Stimulated activated naive CD4-positive, alpha-beta T cell (primary cell): ENCODE data around the gene TAGLN3.

Source experiments
- DNase-seq, 6 experiments: peaks; one replicate each; lab custom pipeline; 2025; lab: John Stamatoyannopoulos, UW

The TAGLN3 gene

DNA sequence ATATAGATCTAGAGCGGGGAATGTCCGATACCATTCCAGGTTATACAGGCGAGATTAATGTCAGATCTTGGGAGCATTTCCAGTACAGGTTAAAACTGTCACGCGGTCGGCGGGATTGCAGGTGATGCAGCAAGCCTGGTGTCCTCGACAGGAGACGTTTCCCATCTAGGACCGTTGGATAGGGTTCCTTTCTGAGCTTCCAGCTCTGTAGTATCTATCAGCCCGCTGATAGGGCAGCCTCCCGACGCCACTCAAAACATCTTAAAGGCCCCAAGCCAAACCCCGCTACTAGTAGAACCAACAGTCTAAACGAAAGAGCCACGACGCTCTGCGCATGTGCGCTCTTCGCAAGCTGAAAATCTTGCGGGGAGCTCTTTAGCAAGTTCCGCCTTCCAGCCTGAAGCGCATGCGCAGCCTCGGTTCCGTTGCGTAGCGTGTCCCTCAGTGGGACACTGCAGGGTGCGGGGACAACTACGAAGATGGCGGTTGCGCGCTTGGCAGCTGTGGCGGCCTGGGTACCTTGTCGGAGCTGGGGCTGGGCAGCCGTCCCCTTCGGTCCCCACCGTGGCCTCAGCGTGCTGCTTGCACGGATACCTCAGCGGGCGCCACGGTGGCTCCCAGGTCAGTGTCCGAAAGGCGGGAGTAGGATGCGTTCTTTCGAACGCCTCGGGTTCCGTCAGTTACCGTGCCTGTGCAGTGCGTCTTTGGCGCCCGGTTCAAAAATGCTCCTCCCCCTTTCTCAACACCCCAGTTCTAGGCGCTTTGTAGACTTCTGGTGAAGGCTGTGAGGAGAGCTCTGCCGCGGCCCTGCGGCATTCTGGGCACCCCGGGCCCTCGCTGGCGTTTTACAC lies 19.9 kb upstream of the TAGLN3 start, which contains the start of gene ABHD10:
Gene ABHD10 (plus strand): TSS at position 444 of the 851 bp plus-strand sequence. CDS start 36 bp downstream, at position 480.
- DNase-seq = peak; percentile 86 to 96 (median 94)

DNA sequence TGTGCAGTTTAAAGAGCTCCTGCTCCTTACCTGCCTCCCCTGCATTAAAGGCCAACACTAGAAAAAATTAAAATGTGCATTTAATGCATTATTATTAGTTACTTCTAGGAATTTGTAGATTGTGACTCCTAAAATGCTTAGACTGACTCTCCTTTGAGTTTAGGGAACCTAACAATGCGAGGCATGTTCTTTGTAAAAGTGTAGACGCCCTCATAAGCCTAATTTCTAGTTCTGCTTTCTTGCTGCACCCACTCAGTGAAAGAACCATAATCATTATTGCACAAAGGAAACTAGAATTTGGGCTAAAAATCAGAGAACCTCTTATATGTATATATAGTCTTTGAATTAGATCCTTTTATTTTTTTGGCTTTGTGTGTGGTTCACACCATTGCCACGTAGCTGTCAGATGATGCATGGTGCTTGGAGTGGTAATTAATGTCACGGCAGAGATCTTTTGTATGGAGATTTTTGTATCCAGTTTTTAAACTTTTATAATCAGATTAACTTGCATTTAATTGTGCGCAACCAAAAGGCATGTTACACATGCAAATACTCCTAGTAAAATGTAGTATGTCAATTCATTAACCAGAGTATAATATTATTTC lies 19.2 kb upstream of the TAGLN3 start:
- peak in 2 of 6 experiments; percentile 41 to 47 for DNase-seq

DNA sequence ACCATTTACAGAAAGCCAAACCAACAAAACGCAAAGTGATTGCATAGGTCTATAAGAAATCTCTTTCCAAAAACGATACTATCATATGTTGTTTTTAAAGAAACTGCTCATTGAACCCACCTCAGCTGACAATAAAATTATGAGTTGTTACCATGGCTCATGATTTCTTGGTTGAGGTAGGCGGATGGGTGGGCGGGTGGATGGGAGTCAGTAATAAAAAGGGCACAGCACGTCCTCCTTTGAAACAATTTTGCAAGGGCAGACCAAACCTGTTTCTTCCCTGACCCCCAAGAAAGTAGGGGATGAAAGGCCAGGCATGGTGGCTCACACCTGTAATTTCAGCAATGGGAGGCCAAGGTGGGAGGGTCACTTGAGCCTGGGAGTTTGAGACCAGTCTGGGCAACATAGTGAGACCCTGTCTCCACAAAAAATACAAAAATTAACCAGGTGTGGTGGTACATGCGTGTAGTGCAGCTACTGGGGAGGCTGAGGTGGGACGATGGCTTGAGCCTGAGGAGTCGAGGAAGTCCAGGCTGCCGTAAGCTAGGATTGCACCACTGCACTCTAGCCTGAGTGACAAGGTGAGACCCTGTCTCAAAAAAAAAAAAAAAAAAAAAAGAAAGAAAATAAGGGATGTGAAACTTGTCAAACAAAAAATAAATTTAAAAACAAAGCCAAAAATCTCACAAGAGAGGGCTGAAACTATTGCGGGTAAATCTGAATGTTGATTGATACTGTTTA lies 17.8 kb upstream of the TAGLN3 start:
- DNase-seq = no peak

DNA sequence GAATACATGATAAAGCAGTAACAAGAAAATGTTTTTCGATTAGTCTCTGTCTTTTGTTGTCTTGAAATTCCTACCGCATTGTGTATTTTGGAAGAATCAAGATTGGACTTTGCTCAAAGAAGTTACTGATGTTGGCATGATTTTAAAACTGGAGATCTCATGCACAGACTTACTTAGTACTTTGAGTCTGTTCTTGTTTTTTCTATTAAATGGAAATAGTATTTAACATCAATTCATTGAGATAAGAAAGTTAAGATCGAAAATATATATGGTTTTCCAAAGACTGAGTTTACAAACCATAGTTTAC lies 17.3 kb upstream of the TAGLN3 start:
- no peak for DNase-seq

DNA sequence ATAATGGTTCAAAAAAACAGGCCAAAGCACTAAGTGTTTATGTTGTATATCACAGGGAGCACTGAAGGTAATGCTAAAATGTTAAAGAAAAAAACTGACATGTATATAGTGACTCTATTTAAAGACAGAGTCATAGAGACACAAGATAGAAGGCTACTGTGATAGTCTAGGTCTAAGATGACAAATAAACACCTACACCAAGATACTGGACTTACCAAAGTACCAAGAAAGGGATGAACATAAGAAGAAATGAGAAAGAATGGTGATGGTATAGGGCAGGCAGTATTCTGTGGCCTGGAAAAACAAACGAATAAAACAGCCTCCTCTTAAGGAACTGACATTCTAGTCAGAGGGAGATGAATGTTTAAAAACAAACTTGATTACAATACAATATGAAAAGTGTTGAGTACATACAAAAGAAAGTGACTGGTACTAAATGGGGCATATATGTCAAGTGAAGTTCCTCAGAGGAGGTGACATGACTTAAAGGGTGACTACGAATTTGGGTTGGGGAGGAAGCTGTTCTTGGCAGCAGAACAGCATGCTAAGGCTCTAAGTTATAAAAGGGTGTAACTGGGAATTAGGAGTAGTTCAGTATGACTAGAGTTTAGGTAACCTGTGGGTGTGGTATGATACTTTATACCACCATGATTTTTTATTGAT lies 14.0 kb upstream of the TAGLN3 start:
- no peak for DNase-seq

DNA sequence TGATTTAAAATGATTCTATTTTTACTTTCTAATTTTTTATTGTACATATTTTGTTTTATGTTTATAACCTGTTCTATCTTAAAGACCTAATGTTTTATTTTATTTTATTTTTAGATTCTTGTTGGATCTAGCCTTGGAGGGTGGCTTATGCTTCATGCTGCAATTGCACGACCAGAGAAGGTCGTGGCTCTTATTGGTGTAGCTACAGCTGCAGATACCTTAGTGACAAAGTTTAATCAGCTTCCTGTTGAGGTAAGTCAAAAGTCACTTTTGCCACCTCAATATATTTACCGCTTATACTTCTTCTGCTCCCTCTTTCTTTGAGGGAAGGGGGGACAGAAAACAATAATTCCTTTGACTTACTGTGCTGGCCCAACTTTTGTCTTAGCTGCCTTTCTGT lies 11.9 kb upstream of the TAGLN3 start:
- DNase-seq = no peak

DNA sequence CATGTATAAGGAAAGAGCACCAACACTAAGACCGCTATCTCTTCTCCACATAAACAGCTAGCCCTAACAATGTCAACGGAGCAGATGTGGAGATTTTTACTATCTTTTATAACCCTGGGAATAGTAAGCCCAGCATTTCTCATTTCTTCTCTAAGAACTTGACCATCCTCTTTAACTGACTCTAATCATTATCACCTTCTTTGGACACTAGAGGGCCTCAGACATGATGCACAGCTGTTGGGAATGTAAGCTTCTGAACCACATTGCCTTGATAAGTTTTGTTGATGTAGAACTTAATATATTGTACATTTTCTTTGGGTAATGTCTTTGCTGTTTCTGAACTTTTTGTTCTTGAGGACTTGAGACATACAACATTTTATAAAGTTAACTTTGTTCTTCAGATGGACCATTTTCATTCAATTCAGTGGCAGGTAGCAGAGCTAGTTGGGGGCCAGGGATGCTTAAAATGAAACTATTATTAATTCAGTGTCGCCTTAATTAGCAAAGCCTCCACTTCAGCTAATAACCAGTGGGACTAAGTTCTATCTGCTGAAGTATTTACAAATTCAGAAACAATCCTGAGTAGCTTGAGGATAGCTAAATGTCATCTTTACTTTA lies 9.6 kb upstream of the TAGLN3 start:
- DNase-seq = peak in 2 of 6 experiments; percentile 20

DNA sequence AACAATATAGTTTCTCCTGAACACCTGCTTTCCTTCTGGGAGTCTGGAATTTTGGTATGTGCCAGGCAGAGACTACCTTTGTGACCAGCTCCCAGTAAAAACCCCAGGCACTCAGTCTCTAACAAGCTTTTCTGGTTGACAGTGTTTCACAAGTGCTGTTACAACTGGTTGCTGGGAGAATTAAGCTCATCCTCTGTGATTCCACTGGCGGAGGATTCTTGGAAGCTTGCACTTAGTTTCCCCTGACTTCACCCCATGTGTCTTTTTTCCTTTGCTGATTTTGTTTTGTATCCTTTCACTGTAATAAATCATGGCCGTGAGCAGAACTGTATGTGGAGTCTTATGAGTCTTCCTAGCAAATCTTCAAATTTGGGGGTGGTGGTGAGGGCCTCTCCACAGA lies 5.7 kb upstream of the TAGLN3 start:
- no peak for DNase-seq

DNA sequence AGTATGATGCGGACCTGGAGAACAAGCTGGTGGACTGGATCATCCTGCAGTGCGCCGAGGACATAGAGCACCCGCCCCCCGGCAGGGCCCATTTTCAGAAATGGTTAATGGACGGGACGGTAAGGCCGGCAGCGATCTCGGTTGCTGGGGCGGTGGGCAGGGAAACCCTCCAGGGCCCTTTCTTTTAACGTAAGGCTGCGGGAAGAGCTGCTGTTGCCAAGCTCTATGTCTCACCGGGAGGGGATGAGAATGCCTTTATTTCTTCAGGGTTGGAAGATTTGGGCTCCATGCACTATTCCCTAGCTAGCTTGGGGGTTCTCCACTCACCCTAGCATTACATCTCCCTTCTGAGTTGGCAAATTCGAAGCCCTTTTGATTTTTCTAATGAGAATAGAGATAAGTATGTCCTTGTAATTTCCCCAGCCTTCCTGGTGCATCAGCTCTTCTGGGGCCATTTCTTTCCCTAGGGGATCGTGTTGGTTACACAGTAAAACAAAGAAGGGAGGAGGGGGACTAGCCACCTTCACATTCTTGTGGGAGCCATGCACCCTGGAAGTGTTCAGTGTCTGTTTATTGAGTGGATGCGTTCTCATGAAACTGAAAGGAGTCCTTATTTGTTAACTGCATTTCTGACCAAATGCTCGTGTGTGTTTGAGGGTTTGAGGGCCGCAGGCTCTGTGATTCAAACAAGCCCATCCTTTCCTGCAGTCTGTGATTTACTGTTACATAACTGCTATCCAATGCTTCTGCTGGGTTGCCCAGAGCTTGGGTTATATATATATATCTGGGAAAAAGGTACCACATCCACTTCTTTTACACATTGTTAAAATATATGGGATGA lies 982 bp downstream of the TAGLN3 start:
- no peak for DNase-seq

DNA sequence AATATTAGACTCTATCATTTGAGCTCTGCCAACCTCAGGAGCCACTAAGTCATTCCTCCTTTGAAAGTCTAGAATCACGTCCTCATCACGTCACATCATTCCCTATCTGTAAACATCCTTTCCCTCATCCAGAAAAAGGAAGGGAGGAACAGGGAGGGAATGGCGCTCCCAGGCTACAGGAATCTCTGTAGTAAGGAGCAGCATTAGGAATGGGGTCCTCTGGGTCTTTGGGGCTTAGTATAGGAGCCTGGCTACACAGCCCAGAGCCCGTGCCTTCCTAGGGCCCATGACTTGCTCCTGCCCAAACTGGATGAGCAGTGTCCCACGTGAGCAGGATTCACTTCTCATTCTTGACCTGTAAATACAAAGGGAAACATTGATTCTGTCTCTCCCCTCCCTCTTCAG lies 1.6 kb downstream of the TAGLN3 start:
- no peak for DNase-seq

DNA sequence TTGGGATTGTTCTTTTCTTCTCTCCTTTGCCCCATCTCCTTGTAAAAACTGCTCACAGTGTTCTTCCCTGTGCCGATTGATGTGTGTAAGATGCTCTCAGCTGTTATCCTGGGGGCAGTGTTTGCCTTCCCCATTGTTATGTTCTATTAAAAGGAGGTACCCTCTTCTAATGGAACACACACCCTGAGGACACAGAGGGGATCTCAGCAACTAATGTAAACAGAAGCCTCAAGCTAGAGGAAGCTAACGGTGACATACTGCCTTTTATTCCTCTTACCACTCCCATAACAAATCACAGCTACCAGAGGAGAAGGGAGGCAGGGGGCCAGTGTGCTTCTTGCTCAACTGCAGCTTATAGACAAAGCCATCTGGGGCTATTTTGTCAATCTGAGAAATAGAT lies 2.2 kb downstream of the TAGLN3 start:
- no peak for DNase-seq

DNA sequence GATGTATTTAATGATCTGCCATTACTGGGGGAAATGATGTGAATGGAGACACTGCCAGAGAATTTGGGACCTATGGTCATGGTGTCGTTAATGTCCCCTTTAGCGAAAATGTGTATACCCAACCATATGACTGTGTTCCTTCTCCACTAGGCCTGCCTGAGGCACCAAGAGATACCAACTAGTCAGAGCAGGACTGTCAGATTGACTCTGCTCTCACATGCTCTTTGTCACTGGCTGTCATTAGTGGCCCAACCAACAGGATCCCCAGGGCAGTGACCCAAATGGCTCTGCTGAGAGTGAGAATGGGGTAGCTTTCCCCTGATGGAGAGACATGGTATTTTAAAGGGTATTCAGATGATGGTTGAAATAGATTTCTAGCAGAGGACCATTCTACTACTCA lies 2.8 kb downstream of the TAGLN3 start:
- DNase-seq = no peak

DNA sequence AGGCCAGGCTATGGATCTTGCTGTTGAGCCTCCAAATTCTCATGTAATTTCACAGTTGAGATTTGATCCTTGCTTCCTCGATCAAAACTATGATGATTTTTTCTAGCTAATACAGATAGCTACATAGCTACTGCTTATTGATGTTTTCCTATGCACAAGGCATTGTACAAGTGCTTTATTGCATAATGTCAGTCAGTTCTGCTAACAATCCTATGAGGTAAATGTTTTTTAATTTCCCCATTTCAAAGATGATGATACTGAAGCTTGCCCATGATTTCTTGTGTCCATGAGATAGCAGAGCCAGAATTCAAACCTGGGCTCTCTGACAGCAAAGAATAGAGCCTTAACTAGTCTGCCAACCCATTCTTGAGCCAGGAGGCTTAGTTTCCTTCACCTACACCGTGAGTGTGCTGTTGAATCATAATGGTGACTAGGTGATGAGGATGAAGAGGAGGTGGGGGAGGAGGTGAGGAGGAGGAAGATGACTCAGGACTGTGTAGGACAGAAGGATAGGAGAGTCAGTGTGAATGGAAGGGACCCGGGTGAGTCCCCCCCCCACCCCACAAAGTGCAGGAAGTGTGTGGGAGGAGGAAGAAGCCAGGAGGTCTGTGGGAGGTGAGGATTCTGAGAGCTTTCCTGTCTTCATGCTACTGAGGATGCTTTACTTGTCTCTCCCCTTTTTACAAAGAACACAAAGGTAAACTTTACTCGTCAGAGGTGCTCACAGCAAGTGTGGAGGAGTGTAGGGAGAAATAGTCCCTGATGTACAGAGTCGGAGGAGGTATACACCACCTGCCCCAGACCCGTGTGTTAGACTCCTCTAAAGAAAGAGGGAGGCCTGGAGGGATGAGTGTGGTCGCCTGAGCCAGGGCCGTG lies 3.6 kb downstream of the TAGLN3 start:
- DNase-seq = peak in 2 of 6 experiments; percentile 18 to 33

DNA sequence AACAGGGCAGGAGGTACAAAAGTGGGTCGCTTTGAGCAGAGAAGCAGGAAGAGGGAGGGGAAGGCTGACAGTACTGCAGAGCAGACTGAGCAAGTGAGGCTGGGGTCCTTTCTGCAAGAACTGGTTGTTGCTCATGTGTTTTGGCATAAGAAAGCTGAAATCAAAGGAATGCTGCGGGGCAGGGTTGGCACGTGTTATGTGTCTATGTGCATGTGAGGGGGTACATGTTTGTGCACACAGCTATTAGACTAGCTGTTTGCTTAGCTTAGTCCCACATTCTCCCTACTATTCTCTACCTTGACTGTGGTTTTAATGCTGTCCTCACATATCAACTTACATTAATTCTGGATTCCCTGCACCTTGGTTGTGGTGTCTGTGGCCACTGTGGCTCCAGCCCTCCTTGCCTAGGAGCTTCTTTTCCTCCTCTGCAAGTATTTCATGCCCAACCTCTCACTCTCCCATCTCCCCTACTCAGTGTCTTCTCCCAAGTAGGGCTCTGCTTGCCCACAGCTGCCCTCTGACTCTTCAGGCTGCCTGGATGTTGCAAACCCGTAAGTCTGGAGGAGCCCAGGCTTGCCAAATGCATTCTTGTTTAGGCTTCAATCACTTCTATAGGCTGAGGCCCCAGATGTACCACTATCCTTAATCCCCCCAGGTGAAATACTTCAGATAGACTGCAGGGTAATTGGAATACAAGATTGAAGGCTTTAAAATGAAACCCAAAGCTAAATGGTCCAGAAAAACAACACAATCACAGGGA lies 4.8 kb downstream of the TAGLN3 start:
- DNase-seq = no peak

DNA sequence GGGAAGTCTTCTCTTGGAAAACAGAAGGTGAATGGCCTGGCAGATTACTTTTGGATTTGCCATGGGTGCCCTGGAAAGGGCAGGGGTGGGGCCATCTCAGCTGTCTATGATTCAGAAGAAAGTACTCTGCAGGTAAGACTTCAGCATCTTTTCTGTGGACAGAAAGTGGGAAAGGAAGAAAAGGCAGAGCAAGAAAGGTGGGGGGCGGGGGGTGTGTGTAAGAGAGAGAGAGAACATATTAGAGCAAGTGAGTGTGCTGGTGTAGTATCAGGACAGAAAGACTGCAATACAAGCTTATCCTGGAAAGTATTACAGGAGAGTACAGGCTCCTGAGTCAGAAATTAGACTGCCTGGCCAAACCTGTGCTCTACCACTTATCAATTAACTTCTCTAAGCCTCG lies 5.5 kb downstream of the TAGLN3 start:
- no peak for DNase-seq

DNA sequence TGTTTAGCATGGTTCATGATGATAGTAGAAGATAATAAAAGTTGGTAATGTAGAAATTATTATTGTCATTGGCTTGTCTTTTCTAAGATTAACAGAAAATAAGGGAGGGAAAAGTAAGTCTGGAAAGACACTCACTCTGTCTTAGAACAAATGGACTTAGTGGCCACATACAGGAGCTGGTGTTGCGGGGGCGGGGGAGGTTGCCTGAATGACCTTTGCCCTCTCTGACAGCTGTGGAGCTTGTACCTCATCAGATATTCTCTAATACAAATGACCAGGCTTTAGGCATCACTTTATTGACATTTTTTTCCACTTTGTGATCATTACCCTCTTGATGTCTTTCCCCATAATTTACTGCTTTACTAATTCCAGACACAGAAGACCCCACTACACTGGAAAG lies 5.9 kb downstream of the TAGLN3 start:
- no peak for DNase-seq

DNA sequence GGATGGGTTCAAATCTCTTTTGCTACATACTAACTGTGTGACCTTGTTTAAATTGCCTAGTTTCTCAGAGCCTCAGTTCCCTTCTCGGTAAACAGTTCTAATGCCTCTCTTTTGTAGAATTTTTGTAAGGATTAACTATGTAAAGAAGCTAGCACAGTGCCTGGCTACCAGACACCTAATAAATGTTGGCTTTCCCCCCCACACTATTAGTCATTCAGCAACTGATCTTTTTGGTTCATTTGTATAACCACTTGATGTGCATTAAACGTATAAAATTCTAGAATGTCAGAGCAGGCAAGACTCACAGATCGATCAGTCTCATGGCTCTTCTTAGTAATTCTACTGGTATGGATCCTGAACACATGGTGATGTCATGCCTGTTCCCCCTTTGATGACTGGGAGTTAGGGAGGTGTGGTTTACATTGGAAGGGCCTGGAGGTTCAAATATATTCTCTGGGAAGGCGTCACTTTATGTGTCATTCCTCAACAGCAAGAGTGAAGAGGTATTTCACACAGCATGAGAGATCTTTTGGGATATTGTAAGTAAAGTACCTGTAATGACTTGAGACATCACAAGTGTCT lies 6.5 kb downstream of the TAGLN3 start:
- DNase-seq = no peak

DNA sequence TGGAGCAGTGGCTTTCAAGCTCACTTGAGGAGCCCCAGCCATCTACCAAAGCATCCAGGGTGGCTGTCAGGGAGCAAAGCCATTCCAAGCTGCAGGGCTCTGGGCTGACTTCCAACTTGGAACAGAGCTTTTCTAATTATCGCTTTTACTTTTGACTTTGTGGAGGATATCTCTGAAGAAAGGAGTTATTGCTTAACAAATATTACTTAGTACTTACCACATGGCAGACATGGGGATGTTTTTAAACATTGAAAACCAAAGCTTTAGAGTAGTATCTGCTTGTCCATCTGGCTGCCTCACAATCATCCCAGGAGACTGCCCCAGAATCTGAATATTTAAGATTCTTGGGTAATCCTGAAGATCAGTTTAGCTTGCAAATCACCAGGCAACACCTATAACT lies 8.9 kb downstream of the TAGLN3 start:
- no peak for DNase-seq

DNA sequence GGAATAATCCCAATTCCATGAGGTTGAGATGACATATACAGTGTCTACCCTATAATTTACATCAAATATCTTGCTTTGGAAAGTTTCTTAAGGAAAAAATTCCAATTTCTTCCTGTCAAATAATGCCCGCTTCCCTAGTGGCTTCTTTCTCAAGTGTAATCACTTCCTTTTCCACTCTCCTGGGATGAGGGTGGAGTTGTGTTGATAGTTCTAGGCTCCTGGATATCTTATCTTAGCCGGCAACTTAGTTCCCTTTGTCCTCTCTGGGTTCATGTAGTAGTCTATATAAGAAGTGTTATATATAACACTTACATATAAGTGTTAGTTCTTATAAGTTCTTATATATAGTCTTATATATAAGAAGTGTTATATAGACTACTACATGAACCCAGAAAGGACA lies 10.9 kb downstream of the TAGLN3 start:
- DNase-seq = no peak
